Adrenal gland (tissue), 12 donors: ENCODE measurements around the gene ACP4. TPM values are rescaled to one million over a fixed set of nuclear protein-coding genes. Genes with fewer than 3 reads are reported as not detected.

Source experiments
- DNase-seq, 7 donors: peaks; one replicate each; pipeline ENCODE4 v3.0.0-alpha.2; 2019 to 2020
- H3K27ac ChIP-seq, 5 donors: fragments of 200-600 bp; sonication (generic) in 4 of 5; 1 replicate in 3 of 5; 2 replicates in 2 of 5; pipeline versions ENCODE4 v1.5.1 to v1.8.0; 2016 to 2020; ENCODE audit warnings: mild to moderate bottlenecking in 1 of 5
- H3K27me3 ChIP-seq: fragments of 200-600 bp; 2 replicates; pipeline ENCODE4 v1.8.0; 2021
- H3K36me3 ChIP-seq, 2 donors: fragments of 200-600 bp; replicated peaks in 1 of 2; 1 replicate in 1 of 2; 2 replicates in 1 of 2; pipeline versions ENCODE4 v1.5.1 to v1.8.0; 2018 to 2022
- H3K4me1 ChIP-seq, 2 donors: fragments of 200-600 bp; replicated peaks in 1 of 2; 1 replicate in 1 of 2; 2 replicates in 1 of 2; pipeline versions ENCODE4 v1.5.1 to v1.8.0; 2018 to 2021
- H3K4me3 ChIP-seq, 4 donors: fragments of 200-600 bp; sonication (generic) in 3 of 4; one replicate each; pipeline ENCODE4 v1.5.1; 2016 to 2018
- H3K9me3 ChIP-seq, 3 donors: fragments of 200-600 bp; sonication (generic) in 1 of 3; replicated peaks in 1 of 3; 1 replicate in 2 of 3; 2 replicates in 1 of 3; pipeline versions ENCODE4 v1.5.1 to v1.8.0; 2016 to 2021
- POLR2A ChIP-seq, 2 donors: fragments of 450-650 bp; IDR thresholded peaks; one replicate each; pipeline ENCODE4 v1.6.1; 2017; ENCODE audit warnings: antibody characterized with exemption in 2 of 2, mild to moderate bottlenecking in 2 of 2, moderate library complexity in 1 of 2
- WGBS, 4 donors: extraction: QIAGEN DNeasy Blood & Tissue Kit in 2 of 4; methylation state at CpG; one replicate each; pipeline versions ENCODE4 v1.1.5 to v1.1.7; 2013 to 2017; 5-methylcytosine and 5-hydroxymethylcytosine counted together
- intact Hi-C, 2 donors: fragments of 100-400 bp; cut with DNase I; formaldehyde crosslinking; loops; one replicate each; pipeline versions ENCODE4 v1.14.1 to v1.15.0; 2022 to 2023
- polyA plus RNA-seq, 3 donors: library from polyadenylated mRNA; stranded (reverse); fragments of 200-250 nt in 2 of 3; fragments of 350-450 nt in 1 of 3; fragmentation: Illumina TruSeq in 1 of 3; extraction: RNeasy Lipid Tissue Mini Kit (QIAGEN cat#74804) in 1 of 3; gene quantifications; one replicate each; pipeline ENCODE4 v1.2.3, GENCODE V29; 2013 to 2014
- total RNA-seq, 9 donors: library from RNA; depleted of rRNA in 4 of 9; stranded (reverse); fragments of >200 nt in 4 of 9; fragments of 120-200 nt in 1 of 9; fragmentation: NEBNext Ultra II Directional in 1 of 9; extraction: Animal tissue kit (Norgen Biotek cat#: 25700) in 1 of 9; gene quantifications; one replicate each; pipeline versions ENCODE4 v1.1.0 to v1.2.4, GENCODE V29; 2013 to 2023
- TF ChIP-seq, protein P1 (sequence below), 6 experiments: fragments of 450-650 bp in 4 of 6; fragments of 200-600 bp in 2 of 6; sonication (generic) in 1 of 6; IDR thresholded peaks; 1 replicate in 5 of 6; 2 replicates in 1 of 6; pipeline versions ENCODE4 v1.5.1 to v1.8.0; 2016 to 2021; ENCODE audit warnings: antibody characterized with exemption in 6 of 6, mild to moderate bottlenecking in 2 of 6, moderate library complexity in 1 of 6
- donor health status: healthy with polysubstance abuse.
- donor health status: Bipolar disorder and iron deficiency.
- donor health status: DM: yes; HTN: yes; CAD: no.
- donor health status: DM: no; HTN: no; CAD: no.
- donor health status: DM: no; HTN: no; CAD: no.
- donor health status: DM: yes; HTN: yes; CAD: no.

Gene ACP4
- total and polyA plus RNA-seq, 12 donors: not detected

DNA sequence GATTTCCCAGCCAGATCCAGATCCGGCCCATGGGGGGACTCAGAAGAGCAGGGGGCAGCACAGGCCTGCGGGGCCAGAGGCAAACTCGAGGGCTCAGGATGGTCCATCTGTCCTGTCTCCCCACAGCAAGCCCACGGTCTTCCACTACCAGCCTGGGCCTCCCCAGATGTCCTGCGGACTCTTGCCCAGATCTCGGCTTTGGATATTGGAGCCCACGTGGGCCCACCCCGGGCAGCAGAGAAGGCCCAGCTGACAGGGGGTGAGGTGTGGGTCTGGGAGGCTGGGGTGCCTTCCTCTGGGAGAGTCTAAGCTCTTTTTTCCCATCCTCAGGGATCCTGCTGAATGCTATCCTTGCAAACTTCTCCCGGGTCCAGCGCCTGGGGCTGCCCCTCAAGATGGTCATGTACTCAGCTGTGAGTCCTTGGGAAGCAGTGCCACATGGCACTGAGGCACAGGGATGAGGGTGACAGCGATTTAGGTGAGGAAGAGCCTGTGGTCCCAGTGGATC lies 3.4 kb downstream of the ACP4 start:
- Histone ChIP-seq H3K4me3 (no peak overlapping the region), H3K9me3 (no peaks in the 10 kb centered on the region), H3K4me1 (peaks cover 0 to 6% of the 10 kb centered on the region in 2 donors), H3K36me3 (peaks cover 0 to 12% of the 10 kb centered on the region in 2 donors), H3K27ac (no peak overlapping the region), H3K27me3 (no peaks in the 10 kb centered on the region)
- TF ChIP-seq, protein P1, sequence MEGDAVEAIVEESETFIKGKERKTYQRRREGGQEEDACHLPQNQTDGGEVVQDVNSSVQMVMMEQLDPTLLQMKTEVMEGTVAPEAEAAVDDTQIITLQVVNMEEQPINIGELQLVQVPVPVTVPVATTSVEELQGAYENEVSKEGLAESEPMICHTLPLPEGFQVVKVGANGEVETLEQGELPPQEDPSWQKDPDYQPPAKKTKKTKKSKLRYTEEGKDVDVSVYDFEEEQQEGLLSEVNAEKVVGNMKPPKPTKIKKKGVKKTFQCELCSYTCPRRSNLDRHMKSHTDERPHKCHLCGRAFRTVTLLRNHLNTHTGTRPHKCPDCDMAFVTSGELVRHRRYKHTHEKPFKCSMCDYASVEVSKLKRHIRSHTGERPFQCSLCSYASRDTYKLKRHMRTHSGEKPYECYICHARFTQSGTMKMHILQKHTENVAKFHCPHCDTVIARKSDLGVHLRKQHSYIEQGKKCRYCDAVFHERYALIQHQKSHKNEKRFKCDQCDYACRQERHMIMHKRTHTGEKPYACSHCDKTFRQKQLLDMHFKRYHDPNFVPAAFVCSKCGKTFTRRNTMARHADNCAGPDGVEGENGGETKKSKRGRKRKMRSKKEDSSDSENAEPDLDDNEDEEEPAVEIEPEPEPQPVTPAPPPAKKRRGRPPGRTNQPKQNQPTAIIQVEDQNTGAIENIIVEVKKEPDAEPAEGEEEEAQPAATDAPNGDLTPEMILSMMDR (IDR thresholded peaks at IDR 0.05): no peak
- no peak for TF ChIP-seq POLR2A (IDR thresholded peaks at IDR 0.05)
- 51 to 76% (median 70%) methylated on average over 4 to 11 of the region's 11 CpGs for WGBS, 4 donors
- intact Hi-C loops: loop anchor here in 1 of 2 donors (10.0 kb wide), 1 partner anchor 121 kb away; the partner anchor contains the start of gene KLK4
- no peak for DNase-seq

DNA sequence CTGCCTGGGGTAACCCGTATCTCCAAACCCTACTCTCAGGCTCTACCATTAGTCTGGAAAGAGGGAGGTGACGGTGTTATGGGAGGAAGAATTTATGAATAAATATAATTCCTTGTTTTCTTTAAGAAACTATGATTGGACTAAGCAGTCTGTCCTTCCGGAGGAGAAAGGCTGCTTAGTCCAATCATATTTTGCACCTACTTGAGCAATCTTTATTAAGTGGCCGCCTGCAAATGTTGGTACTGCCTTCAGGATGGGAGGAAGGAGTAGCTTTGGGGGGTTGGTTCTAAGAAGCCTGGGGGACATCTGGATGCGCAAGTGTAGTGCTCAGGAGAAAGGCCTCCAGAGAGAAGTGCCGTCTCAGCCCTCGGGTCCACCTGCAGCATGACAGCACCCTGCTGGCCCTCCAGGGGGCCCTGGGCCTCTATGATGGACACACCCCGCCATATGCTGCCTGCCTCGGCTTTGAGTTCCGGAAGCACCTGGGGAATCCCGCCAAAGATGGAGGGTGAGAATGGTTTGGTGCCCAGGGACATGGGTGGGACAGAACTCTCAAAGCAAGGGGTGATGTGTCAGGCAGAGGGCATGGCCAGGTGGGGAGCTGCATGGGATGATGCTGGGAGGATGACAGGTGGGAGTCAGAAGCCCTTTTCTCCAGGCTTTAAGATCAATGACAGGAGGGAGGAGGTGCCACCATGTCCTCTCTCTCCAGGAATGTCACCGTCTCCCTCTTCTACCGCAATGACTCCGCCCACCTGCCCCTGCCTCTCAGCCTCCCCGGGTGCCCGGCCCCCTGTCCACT lies 4.1 kb downstream of the ACP4 start:
- no peaks in the 10 kb centered on the region for H3K9me3 ChIP-seq
- intact Hi-C loops: loop anchor here in 1 of 2 donors (10.0 kb wide), 1 partner anchor 121 kb away; the partner anchor contains the start of gene KLK4
- TF ChIP-seq, protein P1 (IDR thresholded peaks at IDR 0.05): no peak
- no peak for TF ChIP-seq POLR2A (IDR thresholded peaks at IDR 0.05)
- peaks cover 0 to 13% of the 10 kb centered on the region in 2 donors for H3K36me3 ChIP-seq
- no peaks in the 10 kb centered on the region for H3K27me3 ChIP-seq
- peaks cover 0 to 6% of the 10 kb centered on the region in 2 donors for H3K4me1 ChIP-seq
- 18 to 44% (median 22%) methylated on average over 16 of the region's 16 CpGs for WGBS, 4 donors
- DNase-seq: no peak
- no peak overlapping the region for H3K4me3 ChIP-seq
- no peak overlapping the region for H3K27ac ChIP-seq

DNA sequence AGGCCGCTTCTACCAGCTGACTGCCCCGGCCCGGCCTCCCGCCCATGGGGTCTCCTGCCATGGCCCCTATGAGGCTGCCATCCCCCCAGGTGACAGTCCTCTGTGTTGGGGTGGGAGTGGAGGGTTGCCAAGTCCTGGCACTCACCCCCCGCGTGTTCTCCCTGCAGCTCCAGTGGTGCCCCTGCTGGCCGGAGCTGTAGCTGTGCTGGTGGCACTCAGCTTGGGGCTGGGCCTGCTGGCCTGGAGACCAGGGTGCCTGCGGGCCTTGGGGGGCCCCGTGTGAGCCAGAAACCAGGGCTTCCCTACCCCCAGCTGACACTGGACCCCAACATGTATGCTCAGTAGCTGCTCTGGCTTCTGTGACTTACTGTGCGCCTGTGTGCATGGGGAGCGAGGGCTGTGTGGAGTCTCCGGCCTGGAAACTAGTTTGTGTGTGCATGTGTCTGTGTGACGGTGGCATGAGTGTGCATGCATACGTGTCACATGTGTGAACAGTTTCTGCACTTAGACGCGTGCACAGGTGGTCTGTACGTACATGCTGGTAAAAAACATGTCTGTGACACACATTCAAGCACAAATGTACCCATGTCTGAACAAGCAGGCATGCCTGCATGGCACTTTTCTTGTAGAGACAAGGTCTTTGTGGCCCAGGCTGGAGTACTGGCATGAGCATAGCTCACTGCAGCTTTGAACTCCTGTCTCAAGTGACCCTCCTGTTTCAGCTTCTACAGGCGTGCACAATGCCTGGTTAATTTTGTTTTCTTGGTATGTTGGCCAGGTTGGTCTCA lies 4.9 kb downstream of the ACP4 start:
- TF ChIP-seq, protein P1 (IDR thresholded peaks at IDR 0.05): no peak
- TF ChIP-seq POLR2A (IDR thresholded peaks at IDR 0.05): no peak
- no peak for DNase-seq
- H3K4me1 ChIP-seq: peaks cover 0 to 6% of the 10 kb centered on the region in 2 donors
- H3K27ac ChIP-seq: no peak overlapping the region
- no peaks in the 10 kb centered on the region for H3K9me3 ChIP-seq
- no peaks in the 10 kb centered on the region for H3K27me3 ChIP-seq
- H3K36me3 ChIP-seq: peaks cover 0 to 13% of the 10 kb centered on the region in 2 donors
- intact Hi-C loops: loop anchor here in 1 of 2 donors (10.0 kb wide), 1 partner anchor 120 kb away; the partner anchor contains the start of gene KLK4
- 23 to 65% (median 49%) methylated on average over 9 to 18 of the region's 18 CpGs for WGBS, 4 donors
- no peak overlapping the region for H3K4me3 ChIP-seq

DNA sequence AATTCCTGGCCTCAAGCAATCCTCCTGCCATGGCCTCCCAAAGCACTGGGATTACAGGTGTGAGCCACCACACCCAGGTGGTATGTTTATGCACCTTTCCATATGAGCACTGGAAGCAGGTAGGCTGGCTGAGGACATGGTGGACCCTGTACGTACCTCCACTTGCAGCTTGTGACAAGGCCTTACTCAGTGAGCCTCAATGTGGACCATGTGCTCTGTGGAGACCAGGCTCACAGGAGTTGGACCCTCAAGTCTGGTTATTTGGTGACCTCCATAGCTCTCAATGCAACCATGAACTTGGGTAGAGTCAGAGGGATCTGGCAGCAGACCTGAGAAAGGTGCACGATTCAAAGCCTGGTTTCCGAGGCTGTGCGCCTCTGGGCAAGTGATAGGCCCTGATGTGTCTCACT lies 5.5 kb downstream of the ACP4 start:
- no peak for TF ChIP-seq POLR2A (IDR thresholded peaks at IDR 0.05)
- TF ChIP-seq, protein P1 (IDR thresholded peaks at IDR 0.05): no peak
- Histone ChIP-seq H3K27me3 (no peaks in the 10 kb centered on the region), H3K9me3 (no peaks in the 10 kb centered on the region), H3K36me3 (peaks cover 0 to 13% of the 10 kb centered on the region in 2 donors), H3K27ac (no peak overlapping the region), H3K4me1 (peaks cover 0 to 6% of the 10 kb centered on the region in 2 donors), H3K4me3 (no peak overlapping the region)
- no peak for DNase-seq
- intact Hi-C loops: loop anchor here in 1 of 2 donors (10.0 kb wide), 1 partner anchor 119 kb away; the partner anchor contains the start of gene KLK4
- 78 to 92% (median 80%) methylated on average over 3 to 4 of the region's 4 CpGs; no CpG with 5 or more reads in 1 of the 4 donors for WGBS, 4 donors
